HG03565 (cell line): Measurements from ENCODE around the gene ABHD1.
"Not testable (repeated sequence)": the region's sequence is repeated elsewhere in the genome, so short reads cannot be mapped to it uniquely, and the experiment has no call there.

Experiments
- ATAC-seq: cut with Tn5 transposase; IDR thresholded peaks from one replicate; pipeline ENCODE4 v1.9.1; 2021; ENCODE audit warnings: mild to moderate bottlenecking, moderate library complexity; ENCODE audit not compliant: unreplicated experiment

ABHD1 gene

DNA sequence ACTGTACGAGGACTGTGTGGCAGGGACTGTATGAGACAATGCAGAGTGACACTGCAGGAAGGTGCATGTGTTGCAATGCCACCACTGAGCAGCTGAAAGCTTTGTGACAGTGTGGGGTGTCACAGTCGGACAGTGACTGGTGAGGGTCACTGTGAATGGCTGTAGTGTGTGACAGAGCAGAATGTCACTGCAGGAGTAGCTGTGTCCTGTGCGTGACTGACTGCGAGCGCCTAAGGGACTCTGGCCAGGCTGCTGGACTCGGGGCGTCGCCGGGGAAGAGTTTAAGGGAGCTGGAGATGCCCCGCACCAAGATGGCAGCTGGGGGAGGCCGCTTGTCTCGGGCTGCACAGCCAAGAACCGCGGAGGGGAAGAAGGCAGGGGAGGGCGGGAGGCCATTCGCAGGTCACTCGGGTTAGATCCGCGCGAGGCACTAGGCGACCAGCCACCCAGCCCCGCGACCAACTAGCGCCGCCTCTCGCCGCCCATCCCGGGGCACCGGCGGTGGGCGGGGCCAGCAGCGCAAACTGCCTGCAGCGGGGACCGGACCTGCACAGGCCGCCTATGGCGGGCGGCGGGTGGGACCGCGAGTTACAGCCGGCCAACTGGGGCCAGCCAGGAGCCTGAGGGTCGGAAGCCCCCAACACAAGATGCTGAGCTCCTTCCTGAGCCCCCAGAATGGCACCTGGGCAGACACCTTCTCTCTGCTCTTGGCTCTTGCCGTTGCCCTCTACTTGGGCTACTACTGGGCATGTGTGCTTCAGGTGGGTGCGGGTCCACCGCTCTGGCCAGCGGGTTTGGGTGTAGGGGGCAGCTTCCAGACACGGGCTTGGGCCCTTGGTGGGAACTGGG lies at the start of gene ABHD1:
TSS of gene ABHD1 (plus strand) at position 514 of the 849 bp plus-strand sequence. CDS start at position 648, 134 bp downstream.
- ATAC-seq = no peak

DNA sequence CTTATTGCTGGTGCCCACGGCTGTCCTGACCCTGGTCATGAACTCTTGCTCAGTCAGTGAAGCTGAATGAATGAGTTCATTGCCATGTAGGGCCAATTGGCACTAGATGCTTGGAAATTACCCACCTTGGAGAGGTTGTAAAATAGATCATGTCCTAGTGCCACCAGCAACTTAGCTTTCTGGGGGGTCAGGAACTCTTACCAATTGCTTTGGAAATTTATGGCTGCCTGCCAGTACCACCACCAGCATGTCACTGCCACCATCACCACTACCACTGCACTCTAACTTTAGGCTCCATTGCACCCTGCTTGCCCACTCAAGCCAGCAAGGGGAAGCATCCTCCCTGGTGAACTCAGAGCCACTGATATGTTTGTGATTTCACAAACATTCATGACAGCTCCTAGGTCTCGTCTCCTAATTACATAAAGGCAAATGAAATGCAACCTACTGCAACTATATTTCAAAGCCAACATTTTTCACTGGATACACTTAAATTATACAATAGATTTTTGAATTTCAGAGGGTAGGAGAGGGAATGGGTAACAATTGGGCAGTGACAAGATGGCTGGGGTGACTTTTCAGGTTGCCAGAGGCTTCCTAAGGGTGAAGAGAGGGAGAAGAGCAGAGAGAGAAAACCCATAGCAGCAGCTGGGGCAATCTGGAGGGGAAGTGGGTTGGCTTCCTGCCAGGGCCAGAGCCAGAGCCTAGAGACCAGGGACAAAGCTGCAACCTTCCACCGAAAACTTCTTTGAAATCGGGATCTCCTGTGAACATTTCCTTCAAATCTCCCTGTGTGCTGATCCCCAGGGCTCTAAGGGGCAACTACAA lies 48.7 kb upstream of the ABHD1 start:
- no peak for ATAC-seq

DNA sequence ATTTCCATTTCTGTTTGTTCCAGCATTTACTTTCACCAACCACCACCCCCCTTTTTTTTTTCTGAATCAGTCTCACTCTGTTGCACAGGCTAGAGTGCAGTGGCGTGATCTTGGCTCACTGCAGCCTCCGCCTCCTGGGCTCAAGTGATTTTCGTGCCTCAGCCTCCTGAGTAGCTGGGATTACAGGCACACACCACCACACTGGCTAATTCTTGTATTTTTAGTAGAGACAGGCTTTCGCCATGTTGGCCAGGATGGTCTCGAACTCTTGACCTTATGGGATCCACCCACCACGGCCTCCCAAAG lies 48.1 kb upstream of the ABHD1 start:
- ATAC-seq = not testable (repeated sequence)

DNA sequence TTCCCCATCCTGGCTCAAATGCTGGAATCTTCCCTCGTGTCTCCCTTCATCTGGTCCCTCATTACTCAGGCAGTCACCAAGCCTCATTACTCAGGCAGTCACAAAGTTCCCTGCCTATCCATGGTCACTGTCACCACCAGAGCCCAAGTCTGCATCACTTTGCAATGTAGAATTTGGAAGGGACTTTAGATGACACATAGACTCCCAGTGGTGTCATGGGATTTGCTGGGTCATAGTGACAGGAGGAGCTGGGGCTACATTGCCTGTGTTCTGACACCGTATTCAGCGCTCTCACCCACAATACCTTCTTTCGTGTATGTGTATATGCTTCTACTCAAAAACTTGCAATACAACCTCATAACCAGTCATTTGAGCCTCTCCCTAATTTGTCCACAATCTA lies 47.3 kb upstream of the ABHD1 start:
- no peak for ATAC-seq

DNA sequence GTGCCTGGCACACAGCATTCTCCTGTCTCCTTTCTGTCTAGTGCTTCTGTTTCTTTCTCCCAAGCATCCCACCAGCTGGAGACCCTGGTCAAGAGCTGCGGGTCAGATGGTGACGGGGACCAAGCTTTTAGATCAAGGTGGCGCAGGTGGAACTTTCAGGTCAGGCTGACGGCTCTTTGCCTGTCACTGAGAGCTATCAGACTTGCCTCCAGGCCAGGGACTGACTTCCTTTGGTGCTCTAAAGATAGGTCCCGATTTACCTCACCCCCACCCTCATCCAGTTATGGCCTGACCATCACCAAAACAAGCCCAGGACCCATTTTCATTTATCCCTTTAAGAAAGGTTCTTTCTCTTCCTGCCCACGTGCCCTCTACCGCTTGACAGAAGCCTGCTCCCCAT lies 46.4 kb upstream of the ABHD1 start:
- ATAC-seq = no peak

DNA sequence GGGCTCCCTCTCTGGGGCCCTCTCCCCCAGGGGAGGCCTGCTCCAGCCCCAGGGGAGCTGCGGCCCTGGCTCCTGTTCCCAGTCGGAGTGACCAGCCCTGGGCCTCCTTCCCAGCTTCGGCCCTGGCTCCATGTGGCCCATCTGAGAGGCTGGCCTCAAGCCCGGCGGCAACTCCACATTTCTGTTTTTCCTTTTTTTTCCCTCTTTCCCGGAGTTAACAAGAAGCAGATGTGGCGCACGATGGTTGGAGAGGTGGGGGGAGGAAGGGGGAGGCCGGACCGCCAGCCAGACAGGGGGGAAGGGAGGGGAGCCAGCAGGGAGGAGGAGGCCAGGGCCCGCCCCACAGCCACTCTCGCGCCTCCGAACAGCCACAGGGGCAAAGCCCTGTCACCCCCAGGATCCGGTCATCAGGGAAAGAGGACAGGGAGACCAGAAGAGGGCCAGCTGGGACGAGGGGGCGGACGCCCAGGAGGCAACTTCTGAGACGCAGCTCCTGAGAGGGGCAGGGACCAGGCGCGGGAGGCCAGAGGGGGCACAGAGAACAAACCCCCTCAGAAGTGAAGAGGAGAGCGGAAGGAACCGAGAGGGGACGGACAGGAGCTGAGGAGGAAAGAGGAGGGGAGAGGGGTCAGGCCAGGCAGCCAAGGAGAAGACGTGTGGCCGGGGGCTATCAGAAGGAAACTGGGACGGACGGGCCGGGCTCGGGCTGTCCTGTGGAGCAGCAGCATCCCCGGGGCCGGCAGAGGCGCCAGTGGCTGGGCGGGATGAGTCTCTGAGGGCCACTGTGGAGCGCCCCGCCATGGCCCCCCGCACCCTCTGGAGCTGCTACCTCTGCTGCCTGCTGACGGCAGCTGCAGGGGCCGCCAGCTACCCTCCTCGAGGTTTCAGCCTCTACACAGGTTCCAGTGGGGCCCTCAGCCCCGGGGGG lies 45.1 kb upstream of the ABHD1 start, which contains the start of gene EMILIN1:
TSS of gene EMILIN1 (plus strand) at position 349 of the 928 bp plus-strand sequence. CDS start at position 800, 451 bp downstream.
- no peak for ATAC-seq

DNA sequence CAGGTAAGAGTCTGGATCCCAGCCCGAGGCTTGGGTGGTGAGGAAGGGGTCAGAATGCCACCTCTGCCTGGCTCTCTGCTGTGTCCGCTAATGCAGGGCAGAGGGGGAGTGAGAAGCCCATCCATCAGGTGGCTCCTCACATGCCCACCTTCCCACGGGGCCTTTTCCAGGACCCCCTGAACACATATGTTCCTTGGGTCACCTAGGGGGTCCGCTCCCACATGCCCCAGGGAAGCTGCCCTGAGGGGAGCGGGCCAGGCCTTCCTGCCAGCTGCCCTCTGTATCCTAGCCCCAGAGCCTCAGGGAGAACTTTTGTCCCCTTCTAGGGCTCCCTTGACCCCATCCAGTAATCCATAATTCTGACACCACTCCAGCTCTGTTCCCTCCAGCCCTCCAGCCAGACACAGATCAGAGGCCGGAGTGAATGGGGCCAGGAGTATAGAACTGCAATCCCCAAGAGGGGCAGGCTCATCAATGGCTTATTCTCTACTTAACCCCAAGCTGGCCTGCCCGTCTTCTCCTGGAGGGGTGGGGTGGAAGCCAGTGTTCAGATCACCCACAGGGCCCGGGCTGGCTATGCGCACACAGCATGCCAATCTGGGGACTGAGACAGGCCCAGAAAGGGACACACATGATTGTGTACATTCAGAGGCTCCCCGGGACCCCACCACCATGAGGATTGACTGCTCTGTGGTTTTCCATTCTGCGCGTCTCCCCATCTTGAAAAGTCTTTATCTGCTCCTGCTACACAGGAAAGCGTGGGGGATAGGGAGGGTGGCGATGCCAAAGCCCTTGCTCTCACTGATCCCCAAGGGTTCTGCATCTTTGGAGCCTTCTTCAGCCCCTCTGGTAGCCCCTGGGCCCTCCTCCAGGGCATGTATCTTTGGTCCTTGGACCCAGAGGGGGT lies 44.1 kb upstream of the ABHD1 start:
- no peak for ATAC-seq

DNA sequence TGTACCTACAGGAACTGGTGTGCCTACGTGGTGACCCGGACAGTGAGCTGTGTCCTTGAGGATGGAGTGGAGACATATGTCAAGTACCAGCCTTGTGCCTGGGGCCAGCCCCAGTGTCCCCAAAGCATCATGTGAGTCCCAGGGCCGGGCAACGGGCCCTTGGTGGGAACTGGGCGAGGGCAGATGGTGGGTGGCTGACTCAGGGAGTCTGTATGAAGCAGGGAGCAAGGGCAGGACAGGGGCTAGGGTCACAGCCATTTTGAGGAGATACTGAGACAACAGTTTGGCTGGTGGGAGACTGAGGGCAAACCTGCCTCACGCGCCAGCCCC lies 43.5 kb upstream of the ABHD1 start:
- no peak for ATAC-seq

DNA sequence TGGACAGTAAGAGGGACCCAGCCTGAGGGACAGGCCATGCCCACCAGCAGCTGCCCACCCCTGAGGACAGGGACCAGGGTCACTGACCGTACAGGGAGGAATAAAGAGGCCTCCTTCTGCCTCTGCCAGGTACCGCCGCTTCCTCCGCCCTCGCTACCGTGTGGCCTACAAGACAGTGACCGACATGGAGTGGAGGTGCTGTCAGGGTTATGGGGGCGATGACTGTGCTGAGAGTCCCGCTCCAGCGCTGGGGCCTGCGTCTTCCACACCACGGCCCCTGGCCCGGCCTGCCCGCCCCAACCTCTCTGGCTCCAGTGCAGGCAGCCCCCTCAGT lies 43.0 kb upstream of the ABHD1 start:
- no peak for ATAC-seq

DNA sequence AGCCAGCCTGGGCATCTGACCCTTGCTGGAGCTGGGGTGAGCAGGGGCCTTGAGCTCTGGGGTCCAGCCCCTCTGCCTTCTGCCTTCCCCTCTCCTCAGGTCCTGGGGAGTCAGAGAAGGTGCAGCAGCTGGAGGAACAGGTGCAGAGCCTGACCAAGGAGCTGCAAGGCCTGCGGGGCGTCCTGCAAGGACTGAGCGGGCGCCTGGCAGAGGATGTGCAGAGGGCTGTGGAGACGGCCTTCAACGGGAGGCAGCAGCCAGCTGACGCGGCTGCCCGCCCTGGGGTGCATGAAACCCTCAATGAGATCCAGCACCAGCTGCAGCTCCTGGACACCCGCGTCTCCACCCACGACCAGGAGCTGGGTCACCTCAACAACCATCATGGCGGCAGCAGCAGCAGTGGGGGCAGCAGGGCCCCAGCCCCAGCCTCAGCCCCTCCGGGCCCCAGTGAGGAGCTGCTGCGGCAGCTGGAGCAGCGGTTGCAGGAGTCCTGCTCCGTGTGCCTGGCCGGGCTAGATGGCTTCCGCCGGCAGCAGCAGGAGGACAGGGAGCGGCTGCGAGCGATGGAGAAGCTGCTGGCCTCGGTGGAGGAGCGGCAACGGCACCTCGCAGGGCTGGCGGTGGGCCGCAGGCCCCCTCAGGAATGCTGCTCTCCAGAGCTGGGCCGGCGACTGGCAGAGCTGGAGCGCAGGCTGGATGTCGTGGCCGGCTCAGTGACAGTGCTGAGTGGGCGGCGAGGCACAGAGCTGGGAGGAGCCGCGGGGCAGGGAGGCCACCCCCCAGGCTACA lies 41.4 kb upstream of the ABHD1 start:
- no peak for ATAC-seq

DNA sequence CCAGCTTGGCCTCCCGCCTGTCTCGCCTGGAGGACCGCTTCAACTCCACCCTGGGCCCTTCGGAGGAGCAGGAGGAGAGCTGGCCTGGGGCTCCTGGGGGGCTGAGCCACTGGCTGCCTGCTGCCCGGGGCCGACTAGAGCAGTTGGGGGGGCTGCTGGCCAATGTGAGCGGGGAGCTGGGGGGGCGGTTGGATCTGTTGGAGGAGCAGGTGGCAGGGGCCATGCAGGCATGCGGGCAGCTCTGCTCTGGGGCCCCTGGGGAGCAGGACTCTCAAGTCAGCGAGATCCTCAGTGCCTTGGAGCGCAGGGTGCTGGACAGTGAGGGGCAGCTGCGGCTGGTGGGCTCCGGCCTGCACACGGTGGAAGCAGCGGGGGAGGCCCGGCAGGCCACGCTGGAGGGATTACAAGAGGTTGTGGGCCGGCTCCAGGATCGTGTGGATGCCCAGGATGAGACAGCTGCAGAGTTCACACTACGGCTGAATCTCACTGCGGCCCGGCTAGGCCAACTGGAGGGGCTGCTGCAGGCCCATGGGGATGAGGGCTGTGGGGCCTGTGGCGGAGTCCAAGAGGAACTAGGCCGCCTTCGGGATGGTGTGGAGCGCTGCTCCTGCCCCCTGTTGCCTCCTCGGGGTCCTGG lies 40.7 kb upstream of the ABHD1 start:
- no peak for ATAC-seq

DNA sequence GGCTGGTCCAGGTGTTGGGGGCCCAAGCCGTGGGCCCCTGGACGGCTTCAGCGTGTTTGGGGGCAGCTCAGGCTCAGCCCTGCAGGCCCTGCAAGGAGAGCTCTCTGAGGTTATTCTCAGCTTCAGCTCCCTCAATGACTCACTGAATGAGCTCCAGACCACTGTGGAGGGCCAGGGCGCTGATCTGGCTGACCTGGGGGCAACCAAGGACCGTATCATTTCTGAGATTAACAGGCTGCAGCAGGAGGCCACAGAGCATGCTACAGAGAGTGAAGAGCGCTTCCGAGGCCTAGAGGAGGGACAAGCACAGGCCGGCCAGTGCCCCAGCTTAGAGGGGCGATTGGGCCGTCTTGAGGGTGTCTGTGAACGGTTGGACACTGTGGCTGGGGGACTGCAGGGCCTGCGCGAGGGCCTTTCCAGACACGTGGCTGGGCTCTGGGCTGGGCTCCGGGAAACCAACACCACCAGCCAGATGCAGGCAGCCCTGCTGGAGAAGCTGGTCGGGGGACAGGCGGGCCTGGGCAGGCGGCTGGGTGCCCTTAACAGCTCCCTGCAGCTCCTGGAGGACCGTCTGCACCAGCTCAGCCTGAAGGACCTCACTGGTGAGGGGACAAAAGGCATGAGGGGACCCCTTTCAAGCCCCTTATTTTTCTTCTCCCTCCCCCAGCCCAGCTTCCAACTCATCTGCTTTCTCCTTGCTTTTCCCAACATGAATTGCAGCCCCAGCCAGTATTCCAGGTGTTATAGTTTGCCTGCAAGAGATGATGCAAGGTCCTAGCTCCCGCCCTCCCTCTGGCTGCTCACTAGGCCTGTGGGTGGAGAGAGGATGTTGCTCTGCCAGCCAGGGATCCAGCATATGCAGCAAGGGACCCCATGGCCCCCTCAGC lies 40.0 kb upstream of the ABHD1 start:
- ATAC-seq = no peak

DNA sequence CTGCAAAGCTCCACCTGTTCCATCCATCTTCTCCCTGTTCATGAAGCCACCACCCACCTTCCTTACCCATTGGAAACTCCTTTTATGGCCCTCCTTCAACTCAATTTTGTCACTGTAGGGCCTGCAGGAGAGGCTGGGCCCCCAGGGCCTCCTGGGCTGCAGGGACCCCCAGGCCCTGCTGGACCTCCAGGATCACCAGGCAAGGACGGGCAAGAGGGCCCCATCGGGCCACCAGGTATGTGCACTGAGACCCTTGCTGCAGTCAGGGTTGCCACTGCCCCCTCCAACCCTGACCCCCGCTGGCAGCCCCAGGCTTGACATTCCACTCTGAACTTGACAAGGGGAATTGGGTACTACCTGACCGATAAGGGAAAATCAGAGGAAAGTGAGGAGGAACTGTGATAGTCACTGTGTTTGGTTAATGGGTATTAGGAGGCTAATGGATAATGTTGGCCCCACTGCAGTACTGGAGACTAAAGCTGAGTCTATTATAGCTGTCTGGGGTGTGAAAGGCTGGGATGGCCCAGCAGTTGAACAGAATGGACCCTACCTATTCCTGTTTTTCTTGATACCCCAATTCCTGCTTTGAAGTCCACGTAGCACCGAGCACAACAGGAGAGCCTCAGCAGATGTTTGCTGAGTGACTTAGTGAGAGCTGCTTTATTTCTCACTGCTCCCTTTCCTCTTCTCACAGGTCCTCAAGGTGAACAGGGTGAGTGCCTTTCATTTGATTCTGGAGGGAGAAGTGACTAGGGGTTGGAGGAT lies 39.1 kb upstream of the ABHD1 start:
- no peak for ATAC-seq

DNA sequence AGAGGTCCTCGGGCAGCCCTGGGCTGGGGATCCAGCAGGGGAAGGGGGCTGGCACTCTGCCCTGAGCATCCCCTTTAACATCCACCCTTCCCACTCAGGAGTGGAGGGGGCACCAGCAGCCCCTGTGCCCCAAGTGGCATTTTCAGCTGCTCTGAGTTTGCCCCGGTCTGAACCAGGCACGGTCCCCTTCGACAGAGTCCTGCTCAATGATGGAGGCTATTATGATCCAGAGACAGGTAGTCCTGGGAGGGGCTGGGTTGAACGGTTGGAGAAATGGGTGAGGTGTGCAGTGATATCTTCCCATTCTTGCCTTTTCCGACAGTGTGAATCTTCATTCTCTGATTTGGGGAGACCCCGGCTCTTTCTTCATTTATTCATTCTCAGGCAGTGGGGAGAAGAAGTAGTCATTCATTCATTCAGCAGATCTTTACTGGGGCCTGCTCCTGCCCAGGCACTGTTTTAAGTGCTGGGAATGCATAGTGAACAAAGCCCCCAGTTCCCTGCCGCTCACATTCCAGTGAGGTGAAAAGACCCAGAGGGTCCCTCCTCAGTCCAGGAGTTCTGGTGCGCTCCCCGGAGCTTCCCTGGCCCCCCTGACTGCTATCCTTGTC lies 38.4 kb upstream of the ABHD1 start:
- no peak for ATAC-seq

DNA sequence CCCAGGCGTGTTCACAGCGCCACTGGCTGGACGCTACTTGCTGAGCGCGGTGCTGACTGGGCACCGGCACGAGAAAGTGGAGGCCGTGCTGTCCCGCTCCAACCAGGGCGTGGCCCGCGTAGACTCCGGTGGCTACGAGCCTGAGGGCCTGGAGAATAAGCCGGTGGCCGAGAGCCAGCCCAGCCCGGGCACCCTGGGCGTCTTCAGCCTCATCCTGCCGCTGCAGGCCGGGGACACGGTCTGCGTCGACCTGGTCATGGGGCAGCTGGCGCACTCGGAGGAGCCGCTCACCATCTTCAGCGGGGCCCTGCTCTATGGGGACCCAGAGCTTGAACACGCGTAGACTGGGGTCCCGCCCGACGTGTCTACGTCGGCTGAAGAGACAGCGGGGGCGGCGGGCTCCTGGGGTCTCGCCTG lies 37.9 kb upstream of the ABHD1 start:
- ATAC-seq = no peak

DNA sequence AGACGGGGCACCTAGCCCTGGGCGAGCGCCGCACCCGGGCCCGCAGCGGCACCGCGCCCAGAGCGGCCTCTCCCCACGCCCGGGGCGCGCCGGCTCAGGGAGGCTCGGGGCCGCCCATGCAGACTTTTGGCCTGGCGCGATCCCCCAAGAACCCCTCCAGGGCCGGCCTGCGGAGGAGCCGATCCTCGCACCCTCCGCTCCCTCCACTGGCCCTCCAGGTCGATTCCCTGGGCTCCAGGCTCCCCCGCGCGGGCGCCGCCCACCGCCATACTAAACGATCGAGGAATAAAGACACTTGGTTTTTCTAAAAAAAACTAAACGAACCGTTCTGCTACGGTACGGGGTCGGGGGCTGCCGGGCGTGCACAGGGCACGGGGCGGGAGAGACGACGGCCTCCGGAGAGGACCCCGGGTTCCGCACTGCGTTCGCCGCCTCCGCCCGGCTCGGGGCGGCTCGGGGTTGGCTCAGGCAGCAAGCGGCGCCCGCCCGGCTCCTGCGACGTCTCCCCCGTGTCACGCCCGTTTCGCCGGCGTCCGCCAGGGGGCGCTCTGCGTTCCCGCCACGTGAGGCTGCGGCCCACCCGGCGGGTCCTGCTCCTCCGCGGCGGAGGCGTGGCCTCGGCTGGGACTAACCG lies 37.4 kb upstream of the ABHD1 start:
- peak; percentile 82 for ATAC-seq
